HG03095 (cell line): ENCODE results near the gene DGUOK.

Experiments used
- ATAC-seq: cut with Tn5 transposase; IDR thresholded peaks from one replicate; pipeline ENCODE4 v1.9.1; 2021; ENCODE audit warnings: moderate library complexity; ENCODE audit not compliant: unreplicated experiment

Gene DGUOK

GRCh38 chr2:73946215-73946614 lies 19.5 kb downstream of the DGUOK start:
- ATAC-seq = no peak

GRCh38 chr2:73946666-73947065 lies 20.0 kb downstream of the DGUOK start:
- no peak for ATAC-seq

GRCh38 chr2:73947412-73948018 lies 20.8 kb downstream of the DGUOK start:
- no peak for ATAC-seq

GRCh38 chr2:73949802-73950201 lies 23.1 kb downstream of the DGUOK start:
- ATAC-seq = no peak

- ATAC-seq = no peak
Measured at GRCh38 chr2:73952499-73953446, 26.1 kb downstream of the DGUOK start.

GRCh38 chr2:73956218-73956865 lies 29.7 kb downstream of the DGUOK start:
- ATAC-seq = no peak

GRCh38 chr2:73961274-73961673 lies 34.6 kb downstream of the DGUOK start:
- no peak for ATAC-seq

- ATAC-seq = no peak
Measured at GRCh38 chr2:73961823-73962615, 35.3 kb downstream of the DGUOK start.

- no peak for ATAC-seq
Measured at GRCh38 chr2:73962798-73963197, 36.1 kb downstream of the DGUOK start.

GRCh38 chr2:73963385-73964120 lies 36.9 kb downstream of the DGUOK start:
- no peak for ATAC-seq

- no peak for ATAC-seq
Measured at GRCh38 chr2:73964223-73964622, 37.5 kb downstream of the DGUOK start.

GRCh38 chr2:73965053-73965452 lies 38.4 kb downstream of the DGUOK start:
- no peak for ATAC-seq

GRCh38 chr2:73968357-73968937 lies 41.8 kb downstream of the DGUOK start:
- ATAC-seq = no peak

- no peak for ATAC-seq
Measured at GRCh38 chr2:73969356-73969755, 42.7 kb downstream of the DGUOK start.

GRCh38 chr2:73970141-73970803 lies 43.6 kb downstream of the DGUOK start:
- ATAC-seq = no peak

GRCh38 chr2:73970850-73971471 lies 44.3 kb downstream of the DGUOK start:
- ATAC-seq = peak; percentile 57

GRCh38 chr2:73971722-73972121 lies 45.0 kb downstream of the DGUOK start:
- no peak for ATAC-seq

- ATAC-seq = no peak
Measured at GRCh38 chr2:73972846-73973245, 46.2 kb downstream of the DGUOK start.

GRCh38 chr2:73975731-73976130 lies 49.1 kb downstream of the DGUOK start:
- no peak for ATAC-seq
